WTC11 (cell line): ENCODE data around the gene BNC2. TPM values are rescaled to one million over a fixed set of nuclear protein-coding genes. Genes with fewer than 3 reads are reported as not detected.

Experiments used
- ATAC-seq: fragments of 200-7000 bp; cut with Tn5 transposase; 2 replicates; pipeline ENCODE4 v1.10.0; 2021; ENCODE audit warnings: mild to moderate bottlenecking, moderate library complexity
- CTCF ChIA-PET: fragments of 300-600 bp; sonication (Branson Sonifier 250); formaldehyde crosslinking; loops from one replicate; lab custom pipeline; 2021; ENCODE audit warnings: antibody characterized with exemption; lab: Charles Lee
- POLR2A ChIA-PET: fragments of 350-600 bp; sonication (Branson Sonifier 250); formaldehyde crosslinking; loops from one replicate; lab custom pipeline; 2021; ENCODE audit warnings: antibody characterized with exemption; lab: Charles Lee
- DNase-seq: peaks from one replicate; pipeline ENCODE4 v3.0.0; 2021; ENCODE audit warnings: low spot score
- H3K27ac Mint-ChIP-seq: 2 replicates; pipeline ENCODE4 v1.8.0; 2021; ENCODE audit warnings: mixed read lengths
- H3K27me3 Mint-ChIP-seq: 2 replicates; pipeline ENCODE4 v1.8.0; 2021; ENCODE audit warnings: low read depth, mild to moderate bottlenecking, moderate library complexity, mixed read lengths
- H3K36me3 Mint-ChIP-seq: 2 replicates; pipeline ENCODE4 v1.8.0; 2021; ENCODE audit warnings: mixed read lengths
- H3K4me1 Mint-ChIP-seq: 2 replicates; pipeline ENCODE4 v1.8.0; 2022; ENCODE audit warnings: mixed read lengths
- H3K4me3 Mint-ChIP-seq: 2 replicates; pipeline ENCODE4 v1.8.0; 2021; ENCODE audit warnings: mild to moderate bottlenecking, moderate library complexity, mixed read lengths
- H3K9me3 Mint-ChIP-seq: 2 replicates; pipeline ENCODE4 v1.8.0; 2021; ENCODE audit warnings: mixed read lengths
- ATF2 ChIP-seq: sonication (generic); formaldehyde crosslinking; IDR thresholded peaks from 2 replicates; pipeline ENCODE4 v1.8.1; 2022; ENCODE audit warnings: low read depth, missing genetic modification reagents, borderline replicate concordance
- E2F1 ChIP-seq: sonication (generic); formaldehyde crosslinking; IDR thresholded peaks from 2 replicates; pipeline ENCODE4 v1.8.0; 2022; ENCODE audit warnings: mild to moderate bottlenecking, missing genetic modification reagents
- ETV6 ChIP-seq: sonication (generic); formaldehyde crosslinking; IDR thresholded peaks from 2 replicates; pipeline ENCODE4 v1.8.1; 2022; ENCODE audit warnings: mild to moderate bottlenecking, missing genetic modification reagents
- GABPB1 ChIP-seq: sonication (generic); formaldehyde crosslinking; IDR thresholded peaks from 2 replicates; pipeline ENCODE4 v1.8.1; 2023; ENCODE audit warnings: mild to moderate bottlenecking, missing genetic modification reagents
- GRHL2 ChIP-seq: fragments of 250-450 bp; sonication (Bioruptor Pico); IDR thresholded peaks from 2 replicates; pipeline ENCODE4 v1.8.0; 2022; ENCODE audit warnings: mild to moderate bottlenecking, moderate library complexity; ENCODE audit not compliant: insufficient replicate concordance, severe bottlenecking
- MXD4 ChIP-seq: fragments of 250-450 bp; sonication (Bioruptor Pico); IDR thresholded peaks from 2 replicates; pipeline ENCODE4 v1.8.0; 2021; ENCODE audit warnings: mild to moderate bottlenecking, moderate library complexity, borderline replicate concordance
- MYBL2 ChIP-seq: sonication (generic); formaldehyde crosslinking; IDR thresholded peaks from 2 replicates; pipeline ENCODE4 v1.8.1; 2023; ENCODE audit warnings: mild to moderate bottlenecking, moderate library complexity, missing genetic modification reagents
- NFE2L1 ChIP-seq: sonication (generic); formaldehyde crosslinking; IDR thresholded peaks from 2 replicates; pipeline ENCODE4 v1.8.1; 2023; ENCODE audit warnings: missing genetic modification reagents
- NFYB ChIP-seq: sonication (generic); formaldehyde crosslinking; conservative IDR thresholded peaks from 2 replicates; pipeline ENCODE4 v1.8.0; 2022; ENCODE audit warnings: low read depth, missing genetic modification reagents
- NR2C2 ChIP-seq: sonication (generic); formaldehyde crosslinking; IDR thresholded peaks from 2 replicates; pipeline ENCODE4 v1.8.0; 2022; ENCODE audit warnings: mild to moderate bottlenecking, missing genetic modification reagents
- NR3C1 ChIP-seq: sonication (generic); formaldehyde crosslinking; conservative IDR thresholded peaks from 2 replicates; pipeline ENCODE4 v1.8.1; 2023; ENCODE audit warnings: low read depth, mild to moderate bottlenecking, missing genetic modification reagents
- PREB ChIP-seq: sonication (generic); formaldehyde crosslinking; IDR thresholded peaks from 2 replicates; pipeline ENCODE4 v1.8.1; 2022; ENCODE audit warnings: mild to moderate bottlenecking, missing genetic modification reagents, moderate library complexity, borderline replicate concordance
- RELA ChIP-seq: sonication (generic); formaldehyde crosslinking; IDR thresholded peaks from 2 replicates; pipeline ENCODE4 v1.8.1; 2022; ENCODE audit warnings: missing genetic modification reagents, mild to moderate bottlenecking, borderline replicate concordance
- RORB ChIP-seq: fragments of 250-450 bp; sonication (Bioruptor Pico); IDR thresholded peaks from 2 replicates; pipeline ENCODE4 v1.9.0; 2021; ENCODE audit warnings: mild to moderate bottlenecking
- TEAD4 ChIP-seq: sonication (generic); formaldehyde crosslinking; IDR thresholded peaks from 2 replicates; pipeline ENCODE4 v1.8.0; 2022; ENCODE audit warnings: mild to moderate bottlenecking, missing genetic modification reagents
- USF2 ChIP-seq: sonication (generic); formaldehyde crosslinking; IDR thresholded peaks from 2 replicates; pipeline ENCODE4 v1.8.1; 2023; ENCODE audit warnings: mild to moderate bottlenecking, missing genetic modification reagents, moderate library complexity
- ZNF263 ChIP-seq: sonication (generic); formaldehyde crosslinking; IDR thresholded peaks from 2 replicates; pipeline ENCODE4 v1.8.1; 2022; ENCODE audit warnings: low read depth, mild to moderate bottlenecking, moderate library complexity, missing genetic modification reagents
- ZNF423 ChIP-seq: fragments of 250-450 bp; sonication (Bioruptor Pico); IDR thresholded peaks from 2 replicates; pipeline ENCODE4 v2.1.2; 2022; ENCODE audit warnings: mild to moderate bottlenecking, moderate library complexity
- ZNF671 ChIP-seq: fragments of 250-450 bp; sonication (Bioruptor Pico); IDR thresholded peaks from 2 replicates; pipeline ENCODE4 v1.8.0; 2021; ENCODE audit warnings: mild to moderate bottlenecking
- ZSCAN18 ChIP-seq: fragments of 250-450 bp; sonication (Bioruptor Pico); IDR thresholded peaks from 2 replicates; pipeline ENCODE4 v2.1.2; 2022; ENCODE audit warnings: mild to moderate bottlenecking, moderate library complexity
- total RNA-seq: library from RNA; stranded (reverse); gene quantifications from 3 replicates; pipeline ENCODE4 v1.2.3, GENCODE V29; 2021

Gene BNC2
- total RNA-seq, 1 experiment from 2014 or later: 33.3 TPM

GRCh38 chr9:16901590-16901989 lies 31.1 kb upstream of the BNC2 start:
- DNase-seq (no peak), ATAC-seq (no peak)
- H3K9me3 Mint-ChIP-seq: peaks cover 13% of the 10 kb centered on the region
- 0 out of 2 replicates have a peak, but pooled peaks cover 4% of the 10 kb centered on the region for H3K4me1 Mint-ChIP-seq
- H3K27me3 Mint-ChIP-seq: no peaks in the 10 kb centered on the region
- no peak overlapping the region for H3K4me3 Mint-ChIP-seq
- no peak overlapping the region for H3K27ac Mint-ChIP-seq
- ChIA-PET POLR2A (no interaction called here), CTCF (no interaction called here)
- no peaks in the 10 kb centered on the region for H3K36me3 Mint-ChIP-seq
- TF ChIP-seq MYBL2 (CRISPR knock-in tag): no peak
- no peak for TF ChIP-seq ZNF671
- TF ChIP-seq MXD4 (CRISPR knock-in tag): no peak
- no peak for TF ChIP-seq TEAD4
- TF ChIP-seq NFE2L1 (CRISPR knock-in tag): no peak
- TF ChIP-seq ETV6 (CRISPR knock-in tag): no peak
- TF ChIP-seq ZNF263 (CRISPR knock-in tag): no peak
- TF ChIP-seq NR2C2 (CRISPR knock-in tag): no peak
- TF ChIP-seq ZNF423 (CRISPR knock-in tag): no peak

GRCh38 chr9:16899606-16900005 lies 29.1 kb upstream of the BNC2 start:
- POLR2A ChIA-PET: interaction anchor here (0.6 kb wide), 1 partner anchor 18 kb away, joined by 4 read pairs; no protein-coding TSS in a partner anchor
- TF ChIP-seq RELA (CRISPR knock-in tag) (no peak), GRHL2 (CRISPR knock-in tag) (no peak), RORB (CRISPR knock-in tag) (no peak), NR3C1 (CRISPR knock-in tag) (no peak), NFYB (no peak), E2F1 (no peak), GABPB1 (no peak), USF2 (CRISPR knock-in tag) (no peak), PREB (CRISPR knock-in tag) (no peak), ZSCAN18 (CRISPR knock-in tag) (no peak), ATF2 (no peak)
- Mint-ChIP-seq H3K27ac (no peak overlapping the region), H3K9me3 (peaks cover 7% of the 10 kb centered on the region), H3K27me3 (no peaks in the 10 kb centered on the region), H3K4me1 (0 out of 2 replicates have a peak, but pooled peaks cover 4% of the 10 kb centered on the region), H3K4me3 (no peak overlapping the region), H3K36me3 (no peaks in the 10 kb centered on the region)
- CTCF ChIA-PET: no interaction called here
- peak; percentile 18; the same call in 1 of the 2 replicates for ATAC-seq
- DNase-seq: no peak
